KMS-11 (cell line): Measurements from ENCODE around the gene ABLIM2.

Experiments
- H2AFZ ChIP-seq: fragments of 200-600 bp; sonication (generic); 2 replicates; pipeline ENCODE4 v1.6.1; 2016; ENCODE audit warnings: antibody characterized with exemption, mixed run types, low read depth
- H3K27ac ChIP-seq: fragments of 200-600 bp; sonication (generic); 2 replicates; pipeline ENCODE4 v1.6.1; 2016; ENCODE audit warnings: mild to moderate bottlenecking, mixed run types
- H3K27me3 ChIP-seq: fragments of 200-600 bp; sonication (generic); 2 replicates; pipeline ENCODE4 v1.6.1; 2017; ENCODE audit warnings: mild to moderate bottlenecking, low read depth, mixed run types, moderate library complexity; ENCODE audit not compliant: insufficient read depth
- H3K36me3 ChIP-seq: fragments of 200-600 bp; sonication (generic); 2 replicates; pipeline ENCODE4 v1.6.1; 2017; ENCODE audit warnings: mild to moderate bottlenecking, mixed run types; ENCODE audit not compliant: insufficient read depth
- H3K4me1 ChIP-seq: fragments of 200-600 bp; sonication (generic); 2 replicates; pipeline ENCODE4 v1.6.1; 2016; ENCODE audit warnings: mild to moderate bottlenecking, low read depth, mixed run types; ENCODE audit not compliant: poor library complexity, severe bottlenecking
- H3K4me2 ChIP-seq: fragments of 200-600 bp; sonication (generic); 2 replicates; pipeline ENCODE4 v1.7.0; 2016; ENCODE audit warnings: mild to moderate bottlenecking, mixed run types
- H3K4me3 ChIP-seq: fragments of 200-600 bp; sonication (generic); IDR thresholded peaks from 2 replicates; pipeline ENCODE4 v1.6.1; 2017; ENCODE audit warnings: low read depth, low read length, mixed read lengths; ENCODE audit not compliant: insufficient read depth
- H3K79me2 ChIP-seq: fragments of 200-600 bp; sonication (generic); 2 replicates; pipeline ENCODE4 v1.6.1; 2016; ENCODE audit warnings: low read depth, mixed run types; ENCODE audit not compliant: insufficient read depth
- H3K9ac ChIP-seq: fragments of 200-600 bp; sonication (generic); 2 replicates; pipeline ENCODE4 v1.6.1; 2016; ENCODE audit warnings: mild to moderate bottlenecking, mixed run types
- H4K20me1 ChIP-seq: fragments of 200-600 bp; sonication (generic); 2 replicates; pipeline ENCODE4 v1.6.1; 2016; ENCODE audit warnings: mild to moderate bottlenecking, mixed run types; ENCODE audit not compliant: insufficient read depth
- TF ChIP-seq, protein P1 (sequence below): fragments of 200-600 bp; sonication (generic); conservative IDR thresholded peaks from 2 replicates; pipeline ENCODE4 v1.6.1; 2017; ENCODE audit warnings: low read depth, mild to moderate bottlenecking, antibody characterized with exemption, low read length, moderate library complexity, mixed read lengths

Gene ABLIM2

DNA sequence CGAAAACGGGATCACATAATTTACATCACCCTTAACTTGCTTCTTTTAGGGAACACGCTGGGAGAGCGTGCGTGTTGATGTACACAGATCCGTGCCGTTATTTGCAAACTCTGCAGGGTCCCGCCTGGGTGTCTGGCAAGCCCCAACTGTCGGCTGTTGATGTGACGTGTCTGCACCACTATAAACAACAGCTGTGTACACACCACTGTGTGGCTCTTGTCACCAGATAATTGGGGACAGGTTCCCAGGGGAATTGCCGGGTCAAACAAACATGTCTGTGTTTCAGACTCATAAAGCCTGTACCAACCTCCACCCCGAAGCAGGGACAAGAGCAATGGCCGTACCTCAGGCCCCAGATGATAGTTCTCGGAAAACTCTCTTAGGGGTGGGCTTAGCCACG lies 113.9 kb downstream of the ABLIM2 start:
- Histone ChIP-seq H3K27ac (no peak overlapping the region), H4K20me1 (no peaks in the 10 kb centered on the region), H3K4me2 (no peak overlapping the region), H3K4me1 (no peaks in the 10 kb centered on the region), H2AFZ (no peak overlapping the region), H3K36me3 (no peaks in the 10 kb centered on the region), H3K9ac (no peak overlapping the region), H3K27me3 (no peaks in the 10 kb centered on the region), H3K79me2 (no peaks in the 10 kb centered on the region), H3K4me3 (no peak overlapping the region)
- TF ChIP-seq, protein P1, sequence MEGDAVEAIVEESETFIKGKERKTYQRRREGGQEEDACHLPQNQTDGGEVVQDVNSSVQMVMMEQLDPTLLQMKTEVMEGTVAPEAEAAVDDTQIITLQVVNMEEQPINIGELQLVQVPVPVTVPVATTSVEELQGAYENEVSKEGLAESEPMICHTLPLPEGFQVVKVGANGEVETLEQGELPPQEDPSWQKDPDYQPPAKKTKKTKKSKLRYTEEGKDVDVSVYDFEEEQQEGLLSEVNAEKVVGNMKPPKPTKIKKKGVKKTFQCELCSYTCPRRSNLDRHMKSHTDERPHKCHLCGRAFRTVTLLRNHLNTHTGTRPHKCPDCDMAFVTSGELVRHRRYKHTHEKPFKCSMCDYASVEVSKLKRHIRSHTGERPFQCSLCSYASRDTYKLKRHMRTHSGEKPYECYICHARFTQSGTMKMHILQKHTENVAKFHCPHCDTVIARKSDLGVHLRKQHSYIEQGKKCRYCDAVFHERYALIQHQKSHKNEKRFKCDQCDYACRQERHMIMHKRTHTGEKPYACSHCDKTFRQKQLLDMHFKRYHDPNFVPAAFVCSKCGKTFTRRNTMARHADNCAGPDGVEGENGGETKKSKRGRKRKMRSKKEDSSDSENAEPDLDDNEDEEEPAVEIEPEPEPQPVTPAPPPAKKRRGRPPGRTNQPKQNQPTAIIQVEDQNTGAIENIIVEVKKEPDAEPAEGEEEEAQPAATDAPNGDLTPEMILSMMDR, result no peak

DNA sequence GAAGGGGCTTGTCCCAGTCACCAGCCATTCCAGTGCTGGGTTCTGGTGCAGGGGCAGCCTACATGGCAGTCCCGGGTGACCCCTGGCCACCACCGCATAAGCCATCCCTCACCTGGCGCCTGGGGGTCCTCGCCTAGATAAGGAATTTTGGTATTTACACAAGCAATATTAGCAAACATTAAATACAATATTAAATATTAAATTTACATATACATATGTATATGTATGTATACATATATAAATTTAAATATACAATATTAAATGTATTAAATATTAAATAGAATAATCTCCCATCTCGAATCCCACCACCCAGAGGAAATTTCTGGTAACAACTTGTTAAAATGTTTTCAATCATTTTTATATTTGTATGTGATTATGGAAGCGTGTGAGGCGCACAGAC lies 114.4 kb downstream of the ABLIM2 start:
- H2AFZ ChIP-seq, result no peak overlapping the region
- no peaks in the 10 kb centered on the region for H3K36me3 ChIP-seq

DNA sequence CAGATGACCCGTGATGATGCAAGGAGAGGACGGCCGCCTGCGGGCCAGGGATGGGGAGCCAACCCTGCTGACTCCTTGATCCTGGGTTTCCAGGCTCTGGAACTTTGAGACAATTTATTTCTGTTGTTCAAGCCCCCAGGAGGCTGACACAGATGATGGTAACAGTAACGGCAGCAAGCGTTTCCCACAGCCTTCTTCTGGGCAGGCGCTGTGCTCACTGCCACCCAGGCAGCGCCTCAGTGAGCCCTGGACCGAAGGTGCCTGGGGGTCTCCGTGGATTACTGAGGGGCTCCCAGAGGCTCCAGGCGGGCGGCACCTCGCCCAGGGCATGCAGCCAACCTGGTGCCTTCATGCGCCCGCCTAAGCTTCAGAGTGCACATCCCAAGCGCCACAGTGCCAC lies 115.0 kb downstream of the ABLIM2 start:
- no peak overlapping the region for H3K9ac ChIP-seq

More for the DNA sequence above, 114.4 kb downstream of the ABLIM2 start:
- H3K79me2 ChIP-seq, result no peaks in the 10 kb centered on the region
- H3K9ac ChIP-seq, result no peak overlapping the region
- no peak overlapping the region for H3K4me3 ChIP-seq
- H3K27ac ChIP-seq, result no peak overlapping the region
- no peaks in the 10 kb centered on the region for H3K27me3 ChIP-seq
- no peaks in the 10 kb centered on the region for H3K4me1 ChIP-seq
- H3K4me2 ChIP-seq, result no peak overlapping the region
- H4K20me1 ChIP-seq, result no peaks in the 10 kb centered on the region
- TF ChIP-seq, protein P1, result no peak

DNA sequence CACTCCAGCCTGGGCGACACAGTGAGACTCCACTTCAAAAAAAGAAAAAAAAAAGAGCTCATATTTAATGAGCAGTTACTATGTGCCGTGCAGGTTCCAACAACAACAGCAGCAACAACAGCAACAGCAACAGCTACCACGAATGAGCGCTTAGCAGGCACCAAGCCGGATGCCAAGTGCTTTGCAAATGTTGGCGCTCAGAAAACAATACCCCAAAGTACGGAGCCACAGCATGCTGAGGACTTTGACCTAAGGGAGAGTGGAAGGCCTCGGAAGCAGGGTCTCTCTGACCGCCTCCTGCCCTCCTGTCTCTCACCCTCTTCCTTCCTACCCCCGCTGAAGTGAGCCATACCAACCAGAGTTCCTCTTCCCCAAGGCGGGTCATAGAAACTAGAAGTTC lies 116.7 kb downstream of the ABLIM2 start:
- no peak overlapping the region for H3K9ac ChIP-seq
- H3K36me3 ChIP-seq, result no peaks in the 10 kb centered on the region
- H3K27ac ChIP-seq, result no peak overlapping the region
- H4K20me1 ChIP-seq, result no peaks in the 10 kb centered on the region
- no peaks in the 10 kb centered on the region for H3K79me2 ChIP-seq
- H3K4me2 ChIP-seq, result no peak overlapping the region
- no peaks in the 10 kb centered on the region for H3K27me3 ChIP-seq
- no peaks in the 10 kb centered on the region for H3K4me1 ChIP-seq
- TF ChIP-seq, protein P1, result no peak
- H3K4me3 ChIP-seq, result no peak overlapping the region
- no peak overlapping the region for H2AFZ ChIP-seq

More for the DNA sequence above, 115.0 kb downstream of the ABLIM2 start:
- Histone ChIP-seq H3K4me2 (no peak overlapping the region), H3K36me3 (no peaks in the 10 kb centered on the region), H4K20me1 (no peaks in the 10 kb centered on the region), H2AFZ (no peak overlapping the region), H3K4me3 (no peak overlapping the region), H3K79me2 (no peaks in the 10 kb centered on the region), H3K27me3 (no peaks in the 10 kb centered on the region), H3K27ac (no peak overlapping the region), H3K4me1 (no peaks in the 10 kb centered on the region)
- TF ChIP-seq, protein P1, result no peak
